ENCODE measurements around the gene DMPK.

DMPK gene

DNA sequence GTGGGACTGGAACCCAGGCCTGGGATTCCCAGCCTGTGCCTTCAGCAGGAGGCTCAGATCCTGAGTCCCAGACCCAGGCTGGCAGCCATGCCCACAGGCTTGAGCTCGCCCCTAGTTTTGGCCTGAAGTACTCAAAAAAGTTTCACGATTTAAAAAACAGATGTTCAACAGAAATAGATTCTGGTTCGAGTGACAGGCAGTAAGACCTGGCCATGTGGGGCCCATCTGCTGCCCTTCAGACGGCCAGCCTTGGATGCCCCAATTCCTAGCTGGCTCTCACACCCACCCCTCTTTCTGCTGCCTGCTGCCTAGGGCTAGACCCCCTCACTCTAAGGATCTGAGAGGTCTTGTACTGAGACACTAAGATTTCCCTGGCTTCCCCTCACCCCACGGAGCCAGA lies 2.8 kb upstream of the DMPK start:
- DNase-seq (ENCODE audit: low spot score): no peak

DNA sequence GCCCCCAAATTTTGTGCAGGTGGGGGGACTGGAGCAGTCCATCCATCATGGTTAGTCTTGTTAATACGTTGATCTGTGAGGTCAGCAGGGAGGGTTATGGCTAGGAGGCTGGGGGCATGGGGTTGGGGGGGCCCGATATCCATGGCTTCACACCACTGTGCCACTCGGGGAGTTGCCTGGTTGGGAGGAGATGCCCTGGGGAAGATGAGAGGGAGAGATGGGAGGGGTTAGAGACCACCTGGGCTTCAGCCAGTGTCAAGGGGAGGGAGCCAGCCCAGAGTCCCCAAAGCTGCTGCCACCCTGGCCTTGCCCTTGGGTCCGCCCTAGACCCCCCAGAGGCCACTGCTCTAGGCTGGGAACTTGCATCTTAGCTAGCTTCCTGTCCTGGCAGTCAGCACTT lies 1.8 kb upstream of the DMPK start:
- no peak for DNase-seq (ENCODE audit: low spot score)

DNA sequence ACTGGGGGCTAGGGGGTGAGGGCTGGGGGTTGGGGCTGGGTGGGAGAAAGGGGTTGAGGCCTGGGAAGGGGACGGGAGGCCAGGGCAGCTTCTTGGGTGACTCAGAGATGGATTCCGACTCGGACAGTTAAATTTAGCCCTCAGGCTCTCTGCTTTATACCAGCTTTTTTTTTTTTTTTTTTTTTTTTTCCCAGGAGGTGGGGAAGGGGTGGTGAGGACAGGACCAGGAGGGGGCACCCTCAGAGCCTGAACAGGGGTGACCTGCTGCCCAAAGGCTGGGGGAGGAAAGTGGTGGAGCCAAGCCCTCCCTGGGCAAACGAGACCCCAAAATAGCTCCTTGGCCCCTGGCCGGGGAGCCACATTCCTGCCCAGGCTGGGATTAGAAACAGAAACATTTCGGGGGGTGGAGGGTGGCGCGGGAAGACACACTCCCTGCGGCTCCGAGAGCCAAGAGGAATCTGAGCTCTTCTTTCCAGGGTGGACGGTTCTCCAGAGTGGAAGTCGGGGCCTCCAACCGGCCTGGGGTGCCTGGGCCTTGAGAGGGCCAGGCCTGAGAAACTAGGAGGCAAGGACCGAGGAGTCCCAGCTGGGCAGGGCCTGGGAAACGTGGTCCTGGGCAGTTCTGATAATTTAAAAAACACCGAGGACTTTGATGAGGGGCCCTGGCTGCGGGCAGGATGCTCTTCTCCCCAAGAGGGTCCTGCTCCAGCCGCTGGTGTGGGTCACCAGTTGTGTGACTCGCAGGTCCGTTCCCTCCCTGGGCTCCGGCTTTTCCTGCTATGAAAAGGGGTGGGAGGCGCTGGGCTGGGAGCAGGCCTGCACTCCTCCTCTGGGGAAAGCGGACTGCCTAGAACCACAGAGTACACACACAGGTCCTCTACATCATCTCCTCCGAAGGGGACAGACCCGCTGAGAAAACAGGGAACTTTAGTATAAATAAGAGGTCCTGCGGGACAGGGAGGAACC lies 813 bp upstream of the DMPK start:
- no peak for DNase-seq (ENCODE audit: low spot score)

DNA sequence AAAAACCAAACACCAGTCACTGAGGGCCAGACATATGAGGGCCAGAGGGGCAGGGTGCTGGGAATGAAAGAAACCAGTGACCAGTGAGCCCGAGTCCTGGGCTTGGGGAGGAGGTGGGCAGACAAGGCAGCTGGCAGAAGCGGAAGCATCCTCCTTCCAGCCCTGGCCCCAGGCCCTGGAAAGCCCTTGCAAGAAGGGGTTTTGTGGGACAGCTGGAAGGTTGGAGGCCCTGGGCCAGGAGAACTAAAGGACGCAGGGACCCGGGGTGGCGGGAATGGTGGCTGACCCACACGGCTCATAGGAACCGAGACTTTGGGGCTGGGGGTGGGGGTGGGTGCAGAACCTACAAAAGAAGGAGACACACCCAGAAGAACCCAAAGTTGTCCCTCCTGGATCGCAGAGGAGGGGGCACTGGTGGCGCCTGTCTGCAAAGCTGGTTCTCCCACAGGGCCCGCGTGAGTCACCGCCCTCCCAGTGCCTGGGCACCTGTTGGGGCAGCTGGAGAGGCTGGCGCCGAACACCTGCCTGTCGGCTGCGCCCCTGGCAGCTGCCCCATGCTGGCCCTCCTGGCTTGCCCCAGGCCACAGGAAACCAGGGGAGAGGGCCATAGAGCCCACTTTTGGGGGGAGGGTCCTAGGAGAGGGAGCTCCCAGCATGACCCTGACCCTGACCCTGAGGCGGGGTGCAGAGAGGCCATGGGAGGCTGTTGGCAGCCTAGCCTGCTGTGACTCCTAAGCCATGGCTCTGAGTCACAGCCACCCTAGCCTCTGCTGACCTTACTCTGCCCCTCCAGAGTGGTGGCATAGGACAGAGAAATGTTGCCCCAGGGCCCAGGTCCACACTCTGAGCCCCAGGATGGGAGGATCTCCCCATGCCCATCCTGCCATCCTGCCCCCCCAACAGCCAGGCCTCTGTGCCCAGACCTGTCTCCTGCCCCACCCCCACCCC lies 802 bp downstream of the DMPK start:
- no peak for DNase-seq (ENCODE audit: low spot score)

DNA sequence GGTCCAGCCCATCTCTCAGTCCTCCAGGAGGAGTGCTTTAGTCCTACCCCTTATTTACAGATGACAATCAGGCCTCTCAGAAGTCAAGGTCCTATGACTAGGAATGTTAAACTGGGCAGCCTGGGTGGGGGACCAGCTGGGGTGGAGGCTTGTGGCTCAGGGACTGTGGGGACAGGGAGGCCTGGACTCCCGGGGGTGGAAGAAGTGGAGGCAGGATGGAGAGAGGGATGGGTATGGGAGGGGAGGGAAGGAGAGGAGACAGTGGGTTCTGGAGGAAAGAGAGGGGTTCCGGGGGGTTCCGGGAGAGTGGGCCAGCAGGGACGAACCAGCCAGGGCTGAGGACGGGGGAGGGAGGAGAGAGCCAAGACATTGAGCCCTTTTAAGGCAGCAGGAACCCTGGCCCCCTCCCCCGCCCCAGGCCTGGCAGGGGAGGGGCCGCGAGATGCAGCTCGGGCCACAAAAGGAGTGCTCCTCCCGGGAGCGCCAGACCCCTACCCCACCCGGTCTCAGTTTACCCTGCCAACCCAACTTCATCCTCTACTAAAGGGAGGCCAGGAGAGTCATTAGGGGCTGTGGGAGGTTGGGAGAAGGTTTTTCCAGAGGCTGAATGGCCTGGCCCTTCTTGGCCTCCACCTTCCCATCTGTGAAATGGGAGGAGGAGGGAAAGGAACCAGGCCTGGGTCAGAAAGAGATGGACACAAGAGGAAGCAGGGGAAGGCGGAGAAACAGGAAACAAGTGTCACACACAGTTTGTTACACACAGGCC lies 1.7 kb downstream of the DMPK start:
- DNase-seq (ENCODE audit: low spot score): no peak

DNA sequence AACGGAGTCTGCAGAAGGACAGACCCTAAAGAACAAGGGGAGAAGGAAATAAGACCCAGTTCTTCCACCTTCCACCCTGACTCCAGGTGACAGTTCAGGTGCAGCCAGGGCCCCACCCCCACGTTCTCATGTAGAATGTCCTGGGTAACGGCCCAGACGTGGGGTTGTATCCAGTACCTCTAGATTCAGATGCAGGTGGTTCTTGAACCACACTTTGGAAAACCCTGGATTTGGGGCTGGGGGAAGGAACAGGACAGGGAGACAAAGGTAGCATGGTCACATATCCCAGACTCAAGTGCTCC lies 2.2 kb downstream of the DMPK start:
- DNase-seq (ENCODE audit: low spot score): no peak

DNA sequence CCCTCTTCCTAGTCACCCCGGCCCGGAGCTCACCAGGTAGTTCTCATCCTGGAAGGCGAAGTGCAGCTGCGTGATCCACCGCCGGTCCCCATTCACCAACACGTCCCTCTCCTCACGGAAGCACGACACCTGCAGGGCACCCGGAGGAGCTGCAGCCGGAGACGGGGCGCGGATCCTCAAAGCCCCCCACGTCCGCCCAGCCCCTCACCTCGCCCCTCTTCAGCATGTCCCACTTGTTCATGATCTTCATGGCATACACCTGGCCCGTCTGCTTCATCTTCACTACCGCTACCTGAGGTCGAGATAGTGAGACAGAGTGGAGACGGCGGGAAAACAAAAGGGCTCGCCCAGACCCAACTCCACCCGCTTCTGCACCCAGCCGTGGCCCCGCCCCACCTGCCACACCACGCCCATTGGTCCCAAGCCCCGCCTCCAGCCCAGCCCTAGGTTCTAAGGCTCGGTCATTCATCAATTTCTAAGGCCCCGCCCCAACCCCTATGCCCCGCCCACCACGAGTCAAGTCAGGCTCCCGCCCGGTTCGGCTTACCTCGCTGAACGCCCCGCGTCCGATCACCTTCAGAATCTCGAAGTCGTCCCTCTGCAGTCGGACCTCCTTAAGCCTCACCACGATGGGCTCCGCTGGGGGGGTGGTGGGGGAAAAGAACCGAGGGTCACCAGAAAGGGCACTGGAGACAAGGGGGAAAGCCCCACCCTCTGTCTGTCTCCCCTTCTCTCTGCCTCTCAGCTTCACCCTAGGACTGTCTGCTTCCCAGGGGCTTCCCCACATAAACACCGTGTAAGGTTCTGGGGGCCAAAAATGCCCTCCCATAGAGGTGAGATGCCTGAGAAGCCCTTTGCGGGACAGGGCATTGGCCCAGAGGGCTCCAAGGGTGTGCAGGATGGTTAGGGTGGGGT lies 2.8 kb downstream of the DMPK start:
- peak; percentile 55 for DNase-seq (ENCODE audit: low spot score)

DNA sequence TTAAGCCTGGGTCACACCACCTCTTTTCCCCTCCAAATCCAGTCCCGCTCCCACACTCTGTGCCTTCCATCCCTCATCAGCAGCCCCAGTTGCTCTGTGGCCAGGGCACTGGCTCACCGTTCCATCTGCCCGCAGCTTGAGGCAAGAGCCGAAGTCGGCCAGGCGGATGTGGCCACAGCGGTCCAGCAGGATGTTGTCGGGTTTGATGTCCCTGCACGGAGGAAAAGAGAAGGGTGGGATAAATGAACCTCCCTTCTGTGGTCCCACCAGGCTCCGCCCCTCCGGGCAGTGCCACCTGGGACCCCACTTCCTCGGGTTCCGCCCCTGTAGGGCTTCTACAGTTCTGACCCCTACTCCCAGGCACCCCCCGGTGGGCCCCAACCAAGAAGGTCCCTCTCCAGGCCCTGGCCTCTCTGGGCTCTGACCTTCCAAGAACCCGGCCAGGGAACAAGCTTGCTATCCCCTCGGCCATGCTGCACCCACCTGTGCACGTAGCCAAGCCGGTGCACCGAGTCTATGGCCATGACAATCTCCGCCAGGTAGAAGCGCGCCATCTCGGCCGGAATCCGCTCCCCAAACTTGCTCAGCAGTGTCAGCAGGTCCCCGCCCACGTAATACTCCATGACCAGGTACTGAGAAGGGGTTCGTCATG lies 4.2 kb downstream of the DMPK start:
- DNase-seq (ENCODE audit: low spot score): no peak

DNA sequence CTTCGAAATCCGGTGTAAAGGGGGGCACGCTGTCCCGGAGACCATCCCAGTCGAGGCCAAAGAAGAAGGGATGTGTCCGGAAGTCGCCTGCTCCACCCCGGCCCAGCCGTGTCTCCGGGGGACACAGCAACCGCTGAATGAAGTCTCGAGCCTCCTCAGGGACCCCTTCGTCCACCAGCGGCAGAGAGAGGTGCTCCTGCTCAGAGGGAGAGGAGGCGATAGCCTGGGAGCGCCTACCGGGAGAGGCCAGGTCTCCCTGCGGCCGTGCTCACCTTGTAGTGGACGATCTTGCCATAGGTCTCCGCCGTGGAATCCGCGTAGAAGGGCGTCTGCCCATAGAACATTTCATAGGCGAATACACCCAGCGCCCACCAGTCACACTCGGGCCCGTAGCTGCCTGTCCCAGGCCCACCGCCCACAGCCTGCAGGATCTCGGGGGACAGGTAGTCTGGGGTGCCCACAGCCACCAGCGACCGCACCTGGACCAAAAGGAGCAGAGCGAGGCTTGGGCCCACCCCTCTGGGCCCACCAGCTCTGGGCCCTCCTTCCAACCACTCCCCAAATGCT lies 4.8 kb downstream of the DMPK start:
- DNase-seq (ENCODE audit: low spot score): no peak

DNA sequence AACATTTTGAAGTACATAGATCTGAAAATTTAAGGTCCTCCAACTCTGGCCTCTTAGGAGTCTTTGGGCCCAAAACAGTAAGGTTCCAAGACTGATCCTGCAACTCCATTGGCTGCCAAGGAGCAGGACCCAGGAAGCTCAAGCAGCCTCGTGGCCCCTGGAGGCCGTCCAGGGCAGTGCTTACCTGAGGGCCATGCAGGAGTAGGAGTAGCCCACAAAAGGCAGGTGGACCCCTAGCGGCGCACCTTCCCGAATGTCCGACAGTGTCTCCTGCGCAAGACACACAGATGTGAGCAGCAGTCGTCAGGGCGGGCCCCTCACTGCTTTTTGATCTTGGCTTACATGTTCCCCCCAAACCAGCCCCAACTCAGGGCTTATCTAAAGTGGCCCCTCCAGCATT lies 7.5 kb downstream of the DMPK start:
- no peak for DNase-seq (ENCODE audit: low spot score)

DNA sequence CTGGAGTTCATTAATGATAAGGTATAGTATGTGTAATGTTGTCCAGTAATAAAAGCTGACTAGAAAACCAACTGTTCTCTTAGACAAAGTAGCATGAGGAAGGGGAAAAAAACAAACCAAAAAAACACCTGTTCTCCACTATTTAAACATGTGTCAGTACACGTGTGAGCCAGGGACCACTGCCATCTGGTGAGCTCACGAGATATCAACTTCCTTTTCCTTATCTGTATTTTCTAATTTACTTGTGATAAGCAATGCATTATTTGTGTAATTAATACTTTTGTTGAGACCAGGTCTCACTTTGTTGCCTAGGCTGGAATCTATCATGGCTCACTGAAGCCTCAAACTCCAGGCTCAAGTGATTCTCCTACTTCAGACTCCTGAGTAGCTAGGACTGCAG lies 8.9 kb downstream of the DMPK start:
- DNase-seq (ENCODE audit: low spot score): no peak

DNA sequence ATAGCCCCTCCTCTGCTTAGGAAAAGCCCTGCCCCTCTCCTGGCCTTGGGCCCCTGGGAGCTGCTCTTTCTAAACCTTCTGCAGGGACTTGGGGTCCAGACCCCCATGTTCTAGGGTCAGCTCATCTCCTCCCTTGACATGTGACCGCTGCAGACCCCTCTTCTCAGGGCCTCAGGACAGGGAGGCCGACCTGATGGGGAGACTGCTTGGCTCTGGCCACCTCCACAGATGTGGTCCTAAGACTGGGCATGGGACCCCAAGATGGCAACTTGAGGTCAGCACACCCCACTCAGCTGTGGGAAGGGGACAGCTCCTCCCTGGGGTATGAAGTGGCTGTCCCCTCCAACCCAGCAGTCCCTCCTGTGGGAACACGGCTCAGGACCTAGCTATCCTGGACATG lies 9.4 kb downstream of the DMPK start:
- no peak for DNase-seq (ENCODE audit: low spot score)

DNA sequence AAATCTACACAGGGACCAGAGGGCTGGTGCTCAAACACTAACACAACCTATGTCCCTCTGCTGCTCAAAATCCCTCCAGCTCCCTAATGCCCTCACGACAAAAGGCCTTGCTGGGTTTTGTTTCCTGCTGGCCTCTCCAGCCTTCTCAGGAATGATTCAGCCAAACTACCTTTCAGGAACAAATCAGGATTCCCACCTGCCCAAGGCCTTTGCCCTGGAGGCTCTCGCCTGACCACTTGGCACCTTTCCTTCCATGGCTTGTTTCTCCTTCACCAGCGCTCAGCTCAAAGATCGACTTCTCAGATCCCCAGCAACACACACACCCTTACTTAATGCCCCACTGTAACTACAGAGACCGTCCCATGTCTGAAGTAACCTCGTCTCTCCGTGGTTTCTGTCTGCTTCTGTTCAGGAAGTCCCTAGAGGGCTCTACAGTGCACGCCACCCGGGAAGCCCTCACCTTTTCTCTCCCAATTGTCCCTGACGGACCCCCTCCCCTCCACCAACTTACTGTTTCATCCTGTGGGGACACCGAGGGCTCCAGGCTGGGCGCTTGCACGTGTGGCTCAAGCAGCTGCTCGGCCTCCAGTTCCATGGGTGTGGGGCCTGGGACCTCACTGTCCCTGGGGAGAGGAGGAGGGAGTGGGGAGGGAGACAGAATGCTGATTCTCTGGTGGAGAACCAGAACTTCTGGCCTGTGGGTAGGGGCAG lies 10.0 kb downstream of the DMPK start:
- no peak for DNase-seq (ENCODE audit: low spot score)

DNA sequence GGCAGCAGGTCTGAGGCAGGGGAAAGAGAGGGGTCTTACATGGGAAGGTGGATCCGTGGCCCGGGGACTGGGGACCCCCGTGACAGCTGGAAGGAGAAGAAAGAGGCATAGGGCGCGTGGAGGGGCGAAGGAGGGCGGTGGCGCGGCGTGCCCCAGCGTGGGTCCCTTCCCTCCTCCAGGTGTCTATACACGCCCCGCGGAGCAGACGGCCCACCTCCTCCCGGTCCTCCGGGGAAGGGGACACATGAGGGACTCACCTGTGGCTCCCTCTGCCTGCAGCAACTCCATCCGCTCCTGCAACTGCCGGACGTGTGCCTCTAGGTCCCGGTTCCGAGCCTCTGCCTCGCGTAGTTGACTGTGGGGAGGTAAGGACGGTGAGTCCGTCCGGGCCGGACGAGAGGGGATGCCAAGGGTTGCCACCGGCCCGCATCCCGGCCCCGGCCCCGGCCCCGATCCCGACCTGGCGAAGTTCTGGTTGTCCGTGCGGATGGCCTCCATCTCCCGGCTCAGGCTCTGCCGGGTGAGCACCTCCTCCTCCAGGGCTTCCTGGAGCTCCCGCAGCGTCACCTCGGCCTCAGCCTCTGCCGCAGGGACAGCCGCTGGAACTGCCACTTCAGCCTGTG lies 10.9 kb downstream of the DMPK start:
- no peak for DNase-seq (ENCODE audit: low spot score)

DNA sequence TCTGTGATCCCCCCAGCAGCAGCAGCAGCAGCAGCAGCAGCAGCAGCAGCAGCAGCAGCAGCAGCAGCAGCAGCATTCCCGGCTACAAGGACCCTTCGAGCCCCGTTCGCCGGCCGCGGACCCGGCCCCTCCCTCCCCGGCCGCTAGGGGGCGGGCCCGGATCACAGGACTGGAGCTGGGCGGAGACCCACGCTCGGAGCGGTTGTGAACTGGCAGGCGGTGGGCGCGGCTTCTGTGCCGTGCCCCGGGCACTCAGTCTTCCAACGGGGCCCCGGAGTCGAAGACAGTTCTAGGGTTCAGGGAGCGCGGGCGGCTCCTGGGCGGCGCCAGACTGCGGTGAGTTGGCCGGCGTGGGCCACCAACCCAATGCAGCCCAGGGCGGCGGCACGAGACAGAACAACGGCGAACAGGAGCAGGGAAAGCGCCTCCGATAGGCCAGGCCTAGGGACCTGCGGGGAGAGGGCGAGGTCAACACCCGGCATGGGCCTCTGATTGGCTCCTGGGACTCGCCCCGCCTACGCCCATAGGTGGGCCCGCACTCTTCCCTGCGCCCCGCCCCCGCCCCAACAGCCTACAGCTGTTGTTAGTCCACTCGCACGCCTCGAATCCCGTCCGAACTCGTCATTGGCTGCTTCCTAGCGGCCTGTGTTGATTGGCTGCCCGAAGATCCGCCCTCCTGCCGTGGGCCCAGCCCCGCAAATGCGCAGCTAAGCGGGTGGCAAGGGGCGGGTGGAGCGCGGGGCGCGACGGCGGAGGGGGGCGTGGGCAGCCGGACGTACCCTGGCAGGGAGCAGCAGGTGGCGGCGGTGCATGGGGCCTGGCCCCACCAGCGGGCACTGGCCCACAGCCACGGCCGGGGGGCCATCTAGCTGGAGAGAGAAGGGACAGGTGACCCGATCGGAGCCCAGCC lies 11.8 kb downstream of the DMPK start:
- DNase-seq (ENCODE audit: low spot score): peak; percentile 89

DNA sequence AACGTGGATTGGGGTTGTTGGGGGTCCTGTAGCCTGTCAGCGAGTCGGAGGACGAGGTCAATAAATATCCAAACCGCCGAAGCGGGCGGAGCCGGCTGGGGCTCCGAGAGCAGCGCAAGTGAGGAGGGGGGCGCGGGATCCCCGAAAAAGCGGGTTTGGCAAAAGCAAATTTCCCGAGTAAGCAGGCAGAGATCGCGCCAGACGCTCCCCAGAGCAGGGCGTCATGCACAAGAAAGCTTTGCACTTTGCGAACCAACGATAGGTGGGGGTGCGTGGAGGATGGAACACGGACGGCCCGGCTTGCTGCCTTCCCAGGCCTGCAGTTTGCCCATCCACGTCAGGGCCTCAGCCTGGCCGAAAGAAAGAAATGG lies 12.5 kb downstream of the DMPK start:
- DNase-seq (ENCODE audit: low spot score): no peak

DNA sequence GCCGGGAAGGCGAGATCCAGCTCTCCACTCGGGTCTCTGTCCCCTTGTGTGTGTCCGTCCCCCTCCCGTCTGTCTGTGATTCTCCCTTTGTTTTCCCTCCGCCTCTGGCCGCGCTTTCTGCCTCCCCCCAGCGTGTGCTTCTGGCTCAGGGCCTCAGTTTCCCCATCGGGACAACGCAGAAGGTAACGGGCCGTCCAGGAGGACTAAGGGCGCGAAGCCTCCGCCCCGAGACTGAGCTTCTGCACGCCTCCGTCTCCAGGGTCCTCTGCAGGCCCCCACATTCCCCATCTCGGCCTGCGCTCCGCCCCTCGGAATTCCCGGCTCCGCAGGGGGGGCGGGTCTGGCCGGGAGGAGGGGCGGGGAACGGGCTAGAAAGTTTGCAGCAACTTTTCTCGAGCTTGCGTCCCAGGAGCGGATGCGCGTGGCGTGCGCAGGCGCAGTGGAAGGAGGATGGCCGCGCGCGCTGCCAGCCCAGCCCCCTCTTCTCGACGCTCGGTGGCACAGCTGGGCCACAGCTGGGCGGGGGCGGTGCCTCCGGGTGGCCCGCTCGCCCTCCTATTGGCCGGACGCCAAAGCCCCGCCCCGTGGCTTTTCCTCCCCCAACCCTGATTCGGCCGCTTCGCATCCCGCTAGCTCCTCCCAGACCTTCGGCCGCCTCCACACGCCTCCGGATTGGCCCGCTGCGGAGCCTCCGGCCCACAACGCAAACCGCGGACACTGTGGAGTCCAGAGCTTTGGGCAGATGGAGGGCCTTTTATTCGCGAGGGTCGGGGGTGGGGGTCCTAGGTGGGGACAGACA lies 13.1 kb downstream of the DMPK start, which contains the start of gene SIX5:
Gene SIX5, minus strand, starts transcription at position 269 of the 799 bp plus-strand sequence. CDS start 408 bp downstream, outside the sequence.
- peak; percentile 93 for DNase-seq (ENCODE audit: low spot score)

All from CD4-positive, alpha-beta T cell treated with Interleukin-6 at 100 ng/mL for 8 hours (primary cell).